OCI-LY3 (cell line): Measurements from ENCODE around the gene TXNDC9.
"Not testable (repeated sequence)": the region's sequence is repeated elsewhere in the genome, so short reads cannot be mapped to it uniquely, and the experiment has no call there.

Source experiments
- EZH2phosphoT487 ChIP-seq: fragments of 200-600 bp; shearing (Covaris generic); IDR thresholded peaks from 2 replicates; pipeline ENCODE4 v1.6.1; 2018; ENCODE audit warnings: antibody characterized with exemption, mixed run types, low read depth
- TF ChIP-seq, protein P1 (sequence below): fragments of 200-600, 300-600 bp; sonication (generic); IDR thresholded peaks from 2 replicates; pipeline ENCODE4 v1.5.1; 2014; ENCODE audit warnings: antibody characterized with exemption, low read length, low read depth

DNA sequence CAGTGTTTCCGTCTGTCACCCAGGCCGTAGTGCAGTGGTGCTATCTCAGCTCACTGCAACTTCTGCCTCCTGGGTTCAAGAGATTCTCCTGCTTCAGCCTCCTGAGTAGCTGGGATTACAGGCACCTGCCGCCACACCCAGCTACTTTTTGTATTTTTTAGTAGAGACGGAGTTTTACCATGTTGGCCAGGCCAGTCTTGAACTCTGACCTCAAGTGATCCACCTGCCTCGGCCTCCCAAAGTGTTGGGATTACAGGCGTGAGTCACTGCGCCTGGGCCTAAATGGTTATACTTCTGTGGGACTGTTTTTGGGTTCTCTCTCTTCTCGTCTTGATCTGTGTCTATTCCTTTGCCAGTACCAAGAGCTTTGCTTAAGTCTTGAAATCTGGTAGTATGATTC is 18.7 kb upstream of the TXNDC9 start:
- TF ChIP-seq, protein P1, sequence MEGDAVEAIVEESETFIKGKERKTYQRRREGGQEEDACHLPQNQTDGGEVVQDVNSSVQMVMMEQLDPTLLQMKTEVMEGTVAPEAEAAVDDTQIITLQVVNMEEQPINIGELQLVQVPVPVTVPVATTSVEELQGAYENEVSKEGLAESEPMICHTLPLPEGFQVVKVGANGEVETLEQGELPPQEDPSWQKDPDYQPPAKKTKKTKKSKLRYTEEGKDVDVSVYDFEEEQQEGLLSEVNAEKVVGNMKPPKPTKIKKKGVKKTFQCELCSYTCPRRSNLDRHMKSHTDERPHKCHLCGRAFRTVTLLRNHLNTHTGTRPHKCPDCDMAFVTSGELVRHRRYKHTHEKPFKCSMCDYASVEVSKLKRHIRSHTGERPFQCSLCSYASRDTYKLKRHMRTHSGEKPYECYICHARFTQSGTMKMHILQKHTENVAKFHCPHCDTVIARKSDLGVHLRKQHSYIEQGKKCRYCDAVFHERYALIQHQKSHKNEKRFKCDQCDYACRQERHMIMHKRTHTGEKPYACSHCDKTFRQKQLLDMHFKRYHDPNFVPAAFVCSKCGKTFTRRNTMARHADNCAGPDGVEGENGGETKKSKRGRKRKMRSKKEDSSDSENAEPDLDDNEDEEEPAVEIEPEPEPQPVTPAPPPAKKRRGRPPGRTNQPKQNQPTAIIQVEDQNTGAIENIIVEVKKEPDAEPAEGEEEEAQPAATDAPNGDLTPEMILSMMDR = not testable (repeated sequence)
- not testable (repeated sequence) for TF ChIP-seq EZH2phosphoT487
